ENCODE results near the gene UNC5C.

The UNC5C gene

DNA sequence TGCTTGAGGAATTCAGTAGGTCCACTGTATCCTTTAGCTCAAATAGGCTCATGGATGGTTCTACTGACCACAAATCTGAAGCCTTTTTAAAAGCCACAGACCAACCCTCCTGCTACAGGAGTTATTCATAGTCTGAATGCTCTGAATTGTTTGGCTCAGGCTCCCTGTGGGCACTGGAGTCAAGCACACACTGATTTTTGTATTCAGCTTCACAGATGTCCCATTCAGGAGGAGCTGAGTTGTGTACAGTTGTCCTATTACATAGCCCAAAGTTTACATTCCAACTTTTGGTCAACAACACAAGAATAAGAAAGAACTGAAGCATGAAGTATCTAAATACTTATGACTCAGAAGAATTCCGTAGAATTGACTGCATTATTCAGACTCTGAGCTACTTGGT lies 243.9 kb downstream of the UNC5C start:
- Mint-ChIP-seq H3K4me1 (no peaks in the 10 kb centered on the region), H3K36me3 (no peaks in the 10 kb centered on the region), H3K9me3 (no peaks in the 10 kb centered on the region), H3K27ac (no peak overlapping the region), H3K4me3 (no peak overlapping the region), H3K27me3 (no peaks in the 10 kb centered on the region)
- CTCF ChIA-PET, result no interaction called here
- DNase-seq, result no peak

DNA sequence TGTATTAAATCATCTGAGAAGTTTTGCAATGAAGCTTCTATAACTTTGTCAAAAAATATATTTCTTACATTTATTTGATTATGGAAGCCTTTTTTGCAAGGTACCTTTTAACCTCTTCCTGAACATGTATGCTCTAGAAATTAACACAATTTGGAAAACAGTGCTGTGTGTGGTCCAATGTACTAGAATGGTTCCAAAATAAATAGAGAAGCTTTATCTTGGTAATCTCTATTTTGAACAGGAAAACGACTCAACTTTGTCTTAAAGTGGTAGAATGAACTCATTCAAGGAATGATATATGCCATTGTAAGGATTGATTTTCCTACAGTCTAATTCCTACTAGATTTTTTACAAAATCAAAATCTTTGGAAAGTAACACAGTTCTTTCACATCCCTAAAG lies 248.5 kb downstream of the UNC5C start:
- no peak for DNase-seq
- Mint-ChIP-seq H3K9me3 (peaks cover 8% of the 10 kb centered on the region), H3K27ac (no peak overlapping the region), H3K4me1 (no peaks in the 10 kb centered on the region), H3K27me3 (no peaks in the 10 kb centered on the region), H3K36me3 (no peaks in the 10 kb centered on the region), H3K4me3 (no peak overlapping the region)
- CTCF ChIA-PET, result no interaction called here

DNA sequence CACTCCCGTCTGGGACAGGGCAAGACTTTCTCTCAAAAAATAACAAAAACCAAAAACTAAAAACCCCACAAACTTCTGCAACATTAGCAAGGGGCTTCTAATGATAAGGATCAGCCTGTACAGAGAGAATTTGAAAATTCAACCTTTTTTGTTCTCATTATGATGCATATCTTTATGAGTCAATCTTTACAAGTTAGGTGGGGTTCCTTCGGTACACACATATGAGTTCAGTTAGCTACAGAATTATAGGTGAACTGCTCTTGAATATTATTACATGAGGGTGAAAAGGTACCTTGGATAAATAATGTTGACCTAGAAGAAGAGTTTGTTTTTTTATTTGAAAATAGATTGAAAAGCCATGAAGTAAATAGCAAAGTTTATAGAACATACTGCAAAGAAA lies 252.7 kb downstream of the UNC5C start:
- CTCF ChIA-PET, result no interaction called here
- H3K4me3 Mint-ChIP-seq, result no peak overlapping the region
- no peak for DNase-seq
- no peak overlapping the region for H3K27ac Mint-ChIP-seq
- H3K27me3 Mint-ChIP-seq, result no peaks in the 10 kb centered on the region
- peaks cover 22% of the 10 kb centered on the region for H3K4me1 Mint-ChIP-seq
- peaks cover 8% of the 10 kb centered on the region for H3K9me3 Mint-ChIP-seq
- H3K36me3 Mint-ChIP-seq, result no peaks in the 10 kb centered on the region

DNA sequence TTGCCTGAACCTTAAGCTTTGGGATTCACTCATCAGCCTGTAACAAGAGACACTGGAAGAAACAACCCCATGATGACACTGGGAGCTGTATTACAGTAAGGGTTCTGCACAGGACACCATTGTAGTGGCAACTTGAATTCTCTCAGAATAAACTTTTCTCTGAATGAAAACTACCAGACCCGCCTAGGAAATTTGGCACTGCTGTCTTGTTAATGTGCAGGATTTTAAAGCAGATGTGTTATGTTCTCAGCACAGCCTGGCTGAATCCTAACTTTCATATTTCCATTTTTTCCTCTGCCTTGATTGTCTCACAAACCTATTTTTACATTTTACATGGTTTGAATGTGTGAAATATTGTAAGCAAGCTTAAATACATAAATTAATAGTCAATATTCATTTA lies 253.6 kb downstream of the UNC5C start:
- CTCF ChIA-PET, result no interaction called here
- Mint-ChIP-seq H3K27ac (no peak overlapping the region), H3K36me3 (no peaks in the 10 kb centered on the region), H3K4me1 (peaks cover 31% of the 10 kb centered on the region), H3K27me3 (no peaks in the 10 kb centered on the region), H3K9me3 (peaks cover 8% of the 10 kb centered on the region), H3K4me3 (no peak overlapping the region)
- DNase-seq, result no peak

DNA sequence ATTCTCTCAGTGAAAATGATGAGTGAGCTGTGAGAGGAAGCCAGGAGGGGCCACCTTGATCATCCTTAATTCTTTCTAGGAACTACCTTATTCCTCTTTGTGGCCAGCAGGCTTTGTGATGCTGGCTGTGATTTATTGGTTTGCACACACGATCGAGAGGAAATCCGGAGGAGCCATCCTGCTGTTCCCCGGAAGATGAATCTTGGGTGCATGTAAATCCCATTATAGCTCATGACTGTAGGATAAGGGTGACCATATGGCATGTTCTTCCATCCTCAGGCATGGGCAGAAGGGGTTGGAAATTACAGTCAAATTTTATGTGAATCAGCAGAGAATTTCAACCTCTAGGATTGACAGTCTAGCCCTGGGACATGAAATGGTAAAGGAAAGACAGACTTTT lies 254.5 kb downstream of the UNC5C start:
- no peak overlapping the region for H3K4me3 Mint-ChIP-seq
- H3K4me1 Mint-ChIP-seq, result peaks cover 33% of the 10 kb centered on the region
- DNase-seq, result no peak
- H3K27me3 Mint-ChIP-seq, result no peaks in the 10 kb centered on the region
- H3K27ac Mint-ChIP-seq, result no peak overlapping the region
- peaks cover 5% of the 10 kb centered on the region for H3K9me3 Mint-ChIP-seq
- H3K36me3 Mint-ChIP-seq, result no peaks in the 10 kb centered on the region
- CTCF ChIA-PET, result no interaction called here

DNA sequence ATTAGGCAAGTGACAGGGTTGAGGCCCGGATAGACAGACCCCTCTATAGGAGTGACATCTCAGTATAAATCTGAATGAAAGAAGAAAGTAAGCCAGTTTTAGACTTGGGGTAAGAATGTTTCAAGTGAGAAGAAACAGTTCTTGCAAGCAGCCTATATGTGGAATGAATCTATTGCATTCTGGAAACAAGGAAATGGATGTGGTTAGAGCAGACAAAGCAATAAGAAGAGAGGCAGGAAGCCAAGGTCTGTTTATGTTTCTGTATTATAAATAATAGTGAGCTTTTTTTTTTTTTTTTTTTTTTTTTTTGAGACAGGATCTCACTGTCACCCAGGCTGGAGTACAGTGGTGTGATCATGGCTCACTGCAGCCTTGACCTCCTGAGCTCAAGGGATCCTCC lies 255.8 kb downstream of the UNC5C start:
- Mint-ChIP-seq H3K27me3 (no peaks in the 10 kb centered on the region), H3K9me3 (no peaks in the 10 kb centered on the region), H3K27ac (peak overlapping the region; percentile 59), H3K4me1 (peaks cover 41% of the 10 kb centered on the region), H3K36me3 (no peaks in the 10 kb centered on the region), H3K4me3 (no peak overlapping the region)
- peak; percentile 22 for DNase-seq
- CTCF ChIA-PET, result no interaction called here

DNA sequence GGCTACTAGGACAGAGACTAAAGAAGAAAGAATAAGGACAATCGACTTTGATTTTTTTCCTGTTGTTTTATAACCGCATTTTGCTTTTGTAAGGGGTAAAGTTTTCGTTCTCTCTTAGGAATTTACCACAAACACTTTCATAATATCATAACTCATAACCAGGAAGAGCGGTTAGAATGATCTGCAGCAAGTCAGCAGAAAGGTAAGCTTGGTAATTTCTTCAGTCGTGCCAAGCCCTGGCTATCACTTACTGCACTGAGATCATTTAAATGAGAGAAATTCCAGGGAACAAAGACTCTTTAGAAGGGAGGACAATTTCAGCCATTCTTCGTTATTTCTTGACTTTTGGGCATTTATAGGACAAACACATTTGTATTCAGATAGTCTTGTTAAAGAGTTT lies 258.1 kb downstream of the UNC5C start:
- Mint-ChIP-seq H3K4me1 (peaks cover 41% of the 10 kb centered on the region), H3K4me3 (no peak overlapping the region), H3K27ac (no peak overlapping the region)

DNA sequence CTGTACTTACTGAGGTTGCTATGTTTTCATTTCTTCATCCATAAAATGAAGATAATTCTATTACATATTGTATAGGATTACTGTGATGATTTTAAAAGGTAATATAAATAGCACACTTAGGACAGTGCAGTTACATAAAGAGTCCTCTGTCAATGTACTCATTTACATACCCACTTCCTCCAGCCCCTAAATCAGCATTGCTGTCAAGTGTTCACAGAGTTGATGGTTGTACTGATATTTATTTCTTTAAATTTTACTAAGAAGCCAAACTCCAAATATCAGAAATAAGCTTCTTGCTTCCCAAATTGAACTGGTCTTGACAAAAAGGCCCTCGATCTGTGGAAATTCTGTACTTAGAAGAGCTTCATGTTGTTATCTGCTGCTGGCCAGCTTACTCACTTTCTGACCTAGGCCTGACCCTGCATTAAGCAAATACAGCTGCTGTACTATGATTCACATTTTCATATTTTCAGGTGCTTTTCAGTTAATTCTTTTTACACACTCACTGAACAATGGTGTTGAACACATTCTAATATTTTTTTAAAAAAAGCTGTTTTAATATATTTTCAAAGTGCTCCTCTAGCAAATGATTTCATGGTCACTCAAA lies 259.6 kb downstream of the UNC5C start:
- Mint-ChIP-seq H3K27me3 (no peaks in the 10 kb centered on the region), H3K4me3 (no peak overlapping the region), H3K27ac (no peak overlapping the region), H3K9me3 (no peaks in the 10 kb centered on the region), H3K4me1 (peaks cover 40% of the 10 kb centered on the region), H3K36me3 (no peaks in the 10 kb centered on the region)
- DNase-seq, result no peak
- CTCF ChIA-PET, result no interaction called here

More for the DNA sequence above, 258.1 kb downstream of the UNC5C start:
- Mint-ChIP-seq H3K36me3 (no peaks in the 10 kb centered on the region), H3K9me3 (no peaks in the 10 kb centered on the region), H3K27me3 (no peaks in the 10 kb centered on the region)
- CTCF ChIA-PET, result interaction anchor here (0.6 to 0.8 kb wide), 2 partner anchors 134 to 594 kb away, joined by 3 read pairs; no protein-coding TSS in a partner anchor
- DNase-seq, result no peak

DNA sequence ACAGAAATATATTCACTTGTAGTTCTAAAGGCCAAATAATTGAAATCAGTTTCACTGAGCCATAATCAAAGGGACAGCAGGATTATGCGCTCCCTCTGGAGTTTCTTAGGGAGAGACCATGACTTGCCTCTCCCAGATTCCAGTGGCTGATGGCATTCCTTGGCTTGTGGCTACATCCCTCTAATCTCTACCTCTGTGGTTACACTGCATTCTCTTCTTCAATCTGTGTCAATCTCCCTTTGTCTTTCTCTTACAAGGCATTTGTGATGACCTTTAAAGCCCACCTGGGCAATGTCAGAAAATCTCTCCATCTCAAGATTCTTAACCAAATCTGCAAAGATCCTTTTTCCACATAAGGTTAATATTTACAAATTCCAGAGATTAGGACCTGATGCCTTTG lies 260.2 kb downstream of the UNC5C start:
- Mint-ChIP-seq H3K36me3 (no peaks in the 10 kb centered on the region), H3K27me3 (no peaks in the 10 kb centered on the region), H3K27ac (no peak overlapping the region), H3K4me1 (peaks cover 36% of the 10 kb centered on the region), H3K9me3 (no peaks in the 10 kb centered on the region), H3K4me3 (no peak overlapping the region)
- no peak for DNase-seq
- CTCF ChIA-PET, result no interaction called here

DNA sequence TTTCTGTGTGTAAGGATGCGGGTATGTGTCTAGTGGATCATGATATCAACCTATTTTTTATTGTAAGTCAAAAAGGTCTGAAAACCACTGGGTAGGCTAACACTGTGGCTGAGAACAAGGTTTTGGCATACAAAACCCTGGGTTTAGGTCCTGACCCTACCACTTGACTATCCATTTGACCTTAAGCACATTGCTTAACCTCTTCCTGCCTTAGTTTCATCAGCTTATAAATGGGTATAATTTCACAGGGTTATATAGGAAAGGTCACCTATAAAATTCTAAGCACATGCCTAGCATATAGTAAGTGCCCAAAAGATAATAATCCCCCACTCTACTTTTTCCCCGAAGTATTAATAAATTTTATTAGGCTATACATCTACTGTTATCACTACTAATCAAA lies 263.0 kb downstream of the UNC5C start:
- Mint-ChIP-seq H3K4me3 (no peak overlapping the region), H3K9me3 (no peaks in the 10 kb centered on the region), H3K27me3 (no peaks in the 10 kb centered on the region), H3K36me3 (no peaks in the 10 kb centered on the region), H3K27ac (no peak overlapping the region), H3K4me1 (peaks cover 17% of the 10 kb centered on the region)
- no peak for DNase-seq
- CTCF ChIA-PET, result no interaction called here

DNA sequence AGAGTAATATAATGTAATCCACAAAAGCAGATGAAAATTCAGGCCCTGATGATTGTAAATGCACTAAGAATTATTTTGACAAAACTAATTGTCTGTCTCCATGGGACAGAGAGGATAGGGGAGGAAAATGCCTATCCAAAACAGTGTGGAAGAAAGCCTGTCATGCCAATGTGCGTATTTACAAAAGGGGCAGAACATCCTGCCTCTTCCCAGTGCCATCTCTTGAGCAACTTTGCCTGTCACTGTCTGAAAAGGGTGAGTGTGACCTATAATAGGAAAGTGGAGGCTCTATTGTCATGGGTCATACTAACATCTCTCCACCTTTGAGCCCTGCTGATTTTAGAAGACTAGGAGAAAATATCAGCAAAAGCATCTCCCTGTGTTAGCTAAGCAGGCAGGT lies 264.1 kb downstream of the UNC5C start:
- Mint-ChIP-seq H3K36me3 (no peaks in the 10 kb centered on the region), H3K27me3 (no peaks in the 10 kb centered on the region), H3K4me1 (peaks cover 10% of the 10 kb centered on the region), H3K27ac (no peak overlapping the region), H3K9me3 (peaks cover 1% of the 10 kb centered on the region), H3K4me3 (no peak overlapping the region)
- CTCF ChIA-PET, result no interaction called here
- DNase-seq, result no peak

DNA sequence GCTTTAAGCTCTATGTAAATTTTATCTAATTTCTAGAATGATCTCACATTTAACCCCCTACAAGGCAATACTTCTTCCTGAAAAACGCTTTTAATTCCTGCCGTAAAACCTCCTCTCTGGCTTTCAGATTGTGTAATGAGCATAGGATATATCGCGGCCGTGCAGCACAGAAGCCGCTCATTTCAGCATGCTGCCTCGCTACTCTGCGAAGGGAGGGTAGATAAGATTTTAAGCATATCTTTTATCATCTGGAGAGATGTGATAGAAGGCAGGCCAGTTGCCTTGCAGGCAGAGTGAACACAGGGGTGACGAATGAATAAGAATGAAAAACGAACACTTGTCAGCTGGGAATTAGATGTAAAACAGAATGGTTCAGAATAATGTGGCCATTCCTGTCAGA lies 265.5 kb downstream of the UNC5C start:
- no peaks in the 10 kb centered on the region for H3K4me1 Mint-ChIP-seq
- H3K36me3 Mint-ChIP-seq, result no peaks in the 10 kb centered on the region
- H3K27me3 Mint-ChIP-seq, result no peaks in the 10 kb centered on the region
- H3K27ac Mint-ChIP-seq, result no peak overlapping the region
- no peak for DNase-seq
- H3K9me3 Mint-ChIP-seq, result peaks cover 1% of the 10 kb centered on the region
- H3K4me3 Mint-ChIP-seq, result no peak overlapping the region
- CTCF ChIA-PET, result no interaction called here

DNA sequence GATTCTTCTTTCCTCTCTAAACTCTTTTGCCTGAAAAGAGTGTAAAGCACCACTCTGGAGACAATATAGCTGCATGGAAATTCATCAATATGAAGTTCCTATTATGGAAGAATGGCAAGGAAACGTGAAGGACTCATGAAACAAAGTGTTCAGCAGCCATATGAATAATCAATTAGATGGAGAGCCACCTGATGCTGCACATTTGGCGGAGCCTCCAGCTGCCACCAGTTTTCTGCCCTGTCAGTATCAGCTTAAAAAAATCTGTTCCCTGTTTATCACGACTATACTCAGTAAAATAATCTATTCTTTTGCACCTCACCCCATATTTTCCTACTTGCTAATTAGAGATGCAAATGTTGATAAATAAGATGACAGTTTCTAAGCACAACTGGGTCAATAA lies 276.0 kb downstream of the UNC5C start:
- no peaks in the 10 kb centered on the region for H3K36me3 Mint-ChIP-seq
- peaks cover 5% of the 10 kb centered on the region for H3K9me3 Mint-ChIP-seq
- CTCF ChIA-PET, result no interaction called here

DNA sequence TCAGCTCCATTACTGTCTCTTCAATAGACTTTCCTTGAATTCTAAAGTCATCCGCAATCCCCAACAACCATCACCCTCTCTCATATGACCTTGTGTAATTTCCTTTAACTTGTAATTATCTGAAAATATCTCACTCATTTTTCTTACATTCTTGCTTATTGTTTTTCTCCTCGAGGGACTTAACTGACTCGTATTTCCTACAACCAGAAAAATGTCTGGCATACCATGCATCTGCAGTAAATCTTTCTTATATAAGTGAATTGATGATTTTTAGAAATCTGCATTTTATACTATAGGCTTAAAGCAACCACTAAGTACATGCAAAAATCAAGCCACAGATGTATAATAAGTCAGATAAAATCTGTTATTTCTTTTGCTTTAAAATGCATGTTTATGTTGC lies 276.7 kb downstream of the UNC5C start:
- no peaks in the 10 kb centered on the region for H3K27me3 Mint-ChIP-seq
- H3K4me3 Mint-ChIP-seq, result no peak overlapping the region
- CTCF ChIA-PET, result no interaction called here
- H3K27ac Mint-ChIP-seq, result no peak overlapping the region
- peaks cover 5% of the 10 kb centered on the region for H3K9me3 Mint-ChIP-seq
- H3K4me1 Mint-ChIP-seq, result no peaks in the 10 kb centered on the region
- no peak for DNase-seq
- H3K36me3 Mint-ChIP-seq, result no peaks in the 10 kb centered on the region

More for the DNA sequence above, 276.0 kb downstream of the UNC5C start:
- Mint-ChIP-seq H3K27me3 (no peaks in the 10 kb centered on the region), H3K27ac (no peak overlapping the region), H3K4me3 (no peak overlapping the region), H3K4me1 (no peaks in the 10 kb centered on the region)
- DNase-seq, result no peak

DNA sequence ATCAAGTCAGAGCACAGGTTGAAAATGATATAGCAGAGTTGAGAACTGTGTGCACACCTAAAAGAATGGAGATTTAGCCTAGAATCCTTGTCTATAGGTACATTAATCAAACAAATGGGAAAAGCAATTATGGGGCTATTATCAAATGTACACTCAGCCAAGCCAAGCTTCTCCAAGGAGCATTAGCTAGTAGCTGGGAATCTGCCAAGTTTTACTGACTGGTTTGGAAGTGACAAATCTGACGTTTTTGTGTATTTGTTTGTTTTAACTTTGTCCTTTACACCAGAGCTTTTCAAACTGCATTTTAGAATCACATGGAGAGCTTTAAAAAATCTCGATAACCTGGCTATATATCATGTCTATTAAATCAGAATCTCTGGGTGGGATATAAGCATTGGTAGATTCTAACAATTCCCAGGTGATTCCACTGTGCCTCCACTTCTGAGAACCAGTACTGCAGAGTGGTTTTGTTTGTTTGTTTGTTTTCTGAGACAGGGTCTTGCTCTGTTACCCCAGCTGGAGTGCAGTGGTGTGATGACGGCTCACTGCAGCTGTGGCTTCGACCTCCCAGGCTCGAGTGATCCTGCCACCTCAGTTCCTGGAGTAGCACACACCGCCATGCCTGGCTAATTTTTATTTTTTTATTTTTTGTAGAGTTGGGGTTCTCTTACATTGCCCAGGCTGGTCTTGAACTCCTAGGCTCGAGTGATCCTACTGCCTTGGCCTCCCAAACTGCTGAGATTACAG lies 279.8 kb downstream of the UNC5C start:
- no peaks in the 10 kb centered on the region for H3K4me1 Mint-ChIP-seq
- peaks cover 5% of the 10 kb centered on the region for H3K9me3 Mint-ChIP-seq
- no peak for DNase-seq

More for the DNA sequence above, 279.8 kb downstream of the UNC5C start:
- no peak overlapping the region for H3K4me3 Mint-ChIP-seq
- no peaks in the 10 kb centered on the region for H3K36me3 Mint-ChIP-seq
- H3K27me3 Mint-ChIP-seq, result no peaks in the 10 kb centered on the region
- CTCF ChIA-PET, result interaction anchor here (0.6 kb wide), 1 partner anchor 112 kb away, joined by 6 read pairs; no protein-coding TSS in a partner anchor
- H3K27ac Mint-ChIP-seq, result no peak overlapping the region
